HUES64 (cell line): ENCODE results near the gene FUT7.
"Not testable (repeated sequence)": the region's sequence is repeated elsewhere in the genome, so short reads cannot be mapped to it uniquely, and the experiment has no call there.

ENCODE experiments used
- H3K27ac ChIP-seq: 2 replicates; pipeline ENCODE4 v1.7.0; 2013; ENCODE audit warnings: low read depth, low read length, inconsistent platforms
- H3K27me3 ChIP-seq: 2 replicates; pipeline ENCODE4 v1.6.1; 2013; ENCODE audit warnings: mild to moderate bottlenecking, low read length; ENCODE audit not compliant: insufficient read depth
- H3K36me3 ChIP-seq: 2 replicates; pipeline ENCODE4 v1.6.1; 2013; ENCODE audit warnings: mild to moderate bottlenecking, low read length; ENCODE audit not compliant: insufficient read depth
- H3K4me1 ChIP-seq: 2 replicates; pipeline ENCODE4 v1.6.1; 2013; ENCODE audit warnings: mild to moderate bottlenecking, low read length, moderate library complexity; ENCODE audit not compliant: insufficient read depth
- H3K4me3 ChIP-seq: 2 replicates; pipeline ENCODE4 v1.5.1; 2013; ENCODE audit warnings: mild to moderate bottlenecking, low read length, moderate library complexity
- H3K9ac ChIP-seq: 2 replicates; pipeline ENCODE4 v1.6.1; 2013; ENCODE audit warnings: mild to moderate bottlenecking, low read depth, low read length
- H3K9me3 ChIP-seq: 2 replicates; pipeline ENCODE4 v1.6.1; 2013; ENCODE audit warnings: low read depth, low read length; ENCODE audit not compliant: insufficient read depth
- WGBS: fragments of 150-250, 120-280 bp; methylation state at CpG from one replicate; pipeline ENCODE4 v1.1.7; 2013; ENCODE audit warnings: missing lambda C conversion rate; 5-methylcytosine and 5-hydroxymethylcytosine counted together

FUT7 gene

GRCh38 chr9:137064880-137065164, 32.9 kb upstream of the FUT7 start:
- WGBS: 96% methylated on average over 12 of the region's 12 CpGs
- Histone ChIP-seq H3K9me3 (no peaks in the 10 kb centered on the region), H3K4me1 (peaks cover 3% of the 10 kb centered on the region; the same call in 1 of the 2 replicates), H3K4me3 (no peak overlapping the region), H3K9ac (no peak overlapping the region), H3K36me3 (peaks cover 11% of the 10 kb centered on the region), H3K27ac (no peak overlapping the region), H3K27me3 (peaks cover 9% of the 10 kb centered on the region; the same call in 1 of the 2 replicates)

- WGBS: 65% methylated on average over 55 of the region's 55 CpGs
- Histone ChIP-seq H3K36me3 (peaks cover 11% of the 10 kb centered on the region), H3K27ac (no peak overlapping the region), H3K9me3 (no peaks in the 10 kb centered on the region), H3K4me3 (no peak overlapping the region), H3K4me1 (peaks cover 3% of the 10 kb centered on the region; the same call in 1 of the 2 replicates), H3K9ac (no peak overlapping the region), H3K27me3 (peaks cover 4% of the 10 kb centered on the region; the same call in 1 of the 2 replicates)
These were observed 32.4 kb upstream of the FUT7 start for GRCh38 chr9:137064027-137064879.

GRCh38 chr9:137063311-137064026, 31.6 kb upstream of the FUT7 start:
- Histone ChIP-seq H3K27ac (no peak overlapping the region), H3K27me3 (no peaks in the 10 kb centered on the region), H3K9ac (no peak overlapping the region), H3K9me3 (no peaks in the 10 kb centered on the region), H3K4me1 (peaks cover 2% of the 10 kb centered on the region; the same call in 1 of the 2 replicates), H3K4me3 (no peak overlapping the region), H3K36me3 (peaks cover 11% of the 10 kb centered on the region)
- 92% methylated on average over 26 of the region's 26 CpGs for WGBS

GRCh38 chr9:137062798-137063197, 30.9 kb upstream of the FUT7 start:
- not testable (repeated sequence) for H3K4me3 ChIP-seq, H3K9ac ChIP-seq, H3K9me3 ChIP-seq, H3K4me1 ChIP-seq, H3K27me3 ChIP-seq, H3K27ac ChIP-seq
- peaks cover 11% of the 10 kb centered on the region for H3K36me3 ChIP-seq
- 93% methylated on average over 6 of the region's 9 CpGs for WGBS

GRCh38 chr9:137062384-137062783, 30.5 kb upstream of the FUT7 start:
- Histone ChIP-seq H3K27ac (no peak overlapping the region), H3K9ac (no peak overlapping the region), H3K9me3 (no peaks in the 10 kb centered on the region), H3K36me3 (peaks cover 11% of the 10 kb centered on the region), H3K4me3 (no peak overlapping the region), H3K4me1 (no peaks in the 10 kb centered on the region), H3K27me3 (no peaks in the 10 kb centered on the region)
- WGBS: 90% methylated on average over 15 of the region's 15 CpGs

GRCh38 chr9:137058521-137059234, 26.8 kb upstream of the FUT7 start:
- Histone ChIP-seq H3K4me3 (no peak overlapping the region), H3K36me3 (no peaks in the 10 kb centered on the region), H3K27me3 (peaks cover 24% of the 10 kb centered on the region), H3K9ac (no peak overlapping the region), H3K4me1 (no peaks in the 10 kb centered on the region), H3K27ac (no peak overlapping the region), H3K9me3 (no peaks in the 10 kb centered on the region)
- 82% methylated on average over 9 of the region's 9 CpGs for WGBS

GRCh38 chr9:137057545-137057944, 25.7 kb upstream of the FUT7 start:
- Histone ChIP-seq H3K4me1 (no peaks in the 10 kb centered on the region), H3K4me3 (no peak overlapping the region), H3K36me3 (no peaks in the 10 kb centered on the region), H3K27me3 (peaks cover 36% of the 10 kb centered on the region), H3K27ac (no peak overlapping the region), H3K9me3 (no peaks in the 10 kb centered on the region), H3K9ac (no peak overlapping the region)
- WGBS: 90% methylated on average over 15 of the region's 16 CpGs

GRCh38 chr9:137056739-137057415, 25.0 kb upstream of the FUT7 start:
- H3K36me3 ChIP-seq: no peaks in the 10 kb centered on the region
- H3K27me3 ChIP-seq: peaks cover 42% of the 10 kb centered on the region
- WGBS: 93% methylated on average over 17 of the region's 17 CpGs
- no peak overlapping the region for H3K4me3 ChIP-seq
- H3K27ac ChIP-seq: no peak overlapping the region
- no peak overlapping the region for H3K9ac ChIP-seq
- no peaks in the 10 kb centered on the region for H3K4me1 ChIP-seq
- H3K9me3 ChIP-seq: no peaks in the 10 kb centered on the region

- Histone ChIP-seq H3K4me1 (no peaks in the 10 kb centered on the region), H3K27ac (no peak overlapping the region), H3K9ac (no peak overlapping the region), H3K36me3 (no peaks in the 10 kb centered on the region), H3K27me3 (peaks cover 53% of the 10 kb centered on the region), H3K4me3 (no peak overlapping the region), H3K9me3 (no peaks in the 10 kb centered on the region)
- 74% methylated on average over 28 of the region's 28 CpGs for WGBS
These were observed 23.8 kb upstream of the FUT7 start for GRCh38 chr9:137055385-137056364.

GRCh38 chr9:137054932-137055384, 23.1 kb upstream of the FUT7 start:
- no peaks in the 10 kb centered on the region for H3K36me3 ChIP-seq
- 90% methylated on average over 17 of the region's 17 CpGs for WGBS
- no peak overlapping the region; the same call in 1 of the 2 replicates for H3K4me3 ChIP-seq
- H3K9ac ChIP-seq: no peak overlapping the region; the same call in 1 of the 2 replicates
- no peaks in the 10 kb centered on the region for H3K4me1 ChIP-seq
- H3K27me3 ChIP-seq: peaks cover 60% of the 10 kb centered on the region
- H3K27ac ChIP-seq: no peak overlapping the region
- no peaks in the 10 kb centered on the region for H3K9me3 ChIP-seq
